Stimulated activated CD4-positive, alpha-beta T cell treated with anti-CD3 and anti-CD28 coated beads, Interleukin-4, amount 100 ng/mL, for 4 hours (primary cell): ENCODE data around the gene GNG4.
"Not testable (repeated sequence)": the region's sequence is repeated elsewhere in the genome, so short reads cannot be mapped to it uniquely, and the experiment has no call there.

Experiments
- DNase-seq, 2 experiments: peaks; one replicate each; pipeline ENCODE4 v3.0.0-alpha.2; 2020

The GNG4 gene

DNA sequence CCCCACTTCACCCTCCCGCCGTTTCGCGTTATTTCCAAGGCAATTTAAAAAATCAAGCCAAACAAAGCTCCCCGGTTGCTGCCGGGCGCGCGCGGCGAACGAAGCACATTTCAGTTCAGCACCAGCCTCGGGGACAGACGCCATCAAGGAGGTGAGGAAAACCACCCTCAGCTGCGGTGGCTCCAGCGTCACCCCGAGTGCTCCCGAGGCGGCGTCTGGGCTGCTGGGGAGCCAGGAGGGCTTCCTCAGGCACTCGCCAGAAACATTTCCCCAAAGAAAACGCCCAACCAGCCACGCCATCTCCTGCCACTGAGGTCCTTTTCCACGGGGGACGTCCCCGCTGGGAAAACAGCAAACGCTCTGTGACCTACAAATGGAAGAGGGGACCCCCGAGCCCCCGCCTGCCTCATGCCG lies 623 bp downstream of the GNG4 start:
- DNase-seq: peak; percentile 32 to 50

DNA sequence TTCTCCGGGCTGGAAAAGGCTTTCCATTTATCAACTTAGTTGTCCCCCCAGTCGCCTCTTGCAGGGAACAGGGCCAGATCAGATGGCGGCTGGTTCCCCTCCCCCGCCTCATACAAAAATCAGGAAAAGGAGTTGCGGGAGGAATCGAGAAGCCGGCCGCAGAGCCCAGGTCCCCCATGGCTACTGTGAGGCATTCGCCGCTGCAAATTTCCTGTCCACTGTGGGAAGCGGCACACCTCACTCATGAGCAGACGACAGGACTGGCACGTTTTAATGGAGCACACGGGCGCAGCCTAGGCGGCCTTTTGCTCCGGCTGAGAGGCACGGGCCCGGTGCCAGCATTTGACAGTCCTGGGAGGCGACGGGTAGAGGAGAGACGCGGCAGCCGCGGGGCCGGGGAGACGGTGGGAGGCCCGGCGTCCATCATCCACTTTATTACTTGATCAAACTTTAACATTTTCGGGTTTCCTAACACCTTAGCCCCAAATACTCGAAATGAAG lies 1.1 kb downstream of the GNG4 start:
- DNase-seq: no peak

DNA sequence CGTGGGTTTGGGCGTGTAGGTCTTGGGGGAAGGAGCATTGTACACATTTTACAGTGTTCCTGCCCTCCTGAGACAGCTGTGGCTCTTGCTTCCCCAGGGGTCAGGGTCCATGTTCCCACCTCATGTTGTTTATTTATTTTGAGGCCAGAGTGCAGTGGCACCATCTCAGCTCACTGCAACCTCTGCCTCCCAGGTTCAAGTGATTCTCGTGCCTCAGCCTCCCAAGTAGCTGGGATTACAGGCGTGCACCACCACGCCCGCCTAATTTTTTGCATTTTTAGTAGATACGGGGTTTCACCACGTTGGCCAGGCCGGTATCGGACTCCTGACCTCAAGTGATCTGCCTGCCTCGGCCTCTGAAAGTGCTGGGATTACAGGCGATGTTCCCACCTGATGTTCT lies 2.0 kb downstream of the GNG4 start:
- DNase-seq: not testable (repeated sequence)

DNA sequence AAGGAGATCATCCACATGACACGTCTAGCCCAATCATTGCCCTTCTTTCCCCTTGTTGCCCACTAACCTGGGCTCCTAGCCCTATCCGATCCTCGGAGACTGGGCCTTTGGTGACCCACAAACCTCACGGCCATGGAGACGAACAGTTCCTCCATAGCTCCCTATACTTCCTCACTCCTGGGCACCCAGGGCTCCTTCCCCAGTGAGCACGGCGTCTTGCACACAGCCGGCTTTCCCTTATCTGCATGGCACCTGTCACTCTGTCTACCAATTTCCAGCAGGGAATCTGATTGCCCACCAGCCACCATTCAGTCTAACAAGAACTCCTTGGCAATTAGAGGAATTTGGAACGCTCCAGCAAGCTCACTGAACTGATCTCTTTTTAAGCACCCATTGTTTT lies 3.1 kb downstream of the GNG4 start:
- DNase-seq: no peak

DNA sequence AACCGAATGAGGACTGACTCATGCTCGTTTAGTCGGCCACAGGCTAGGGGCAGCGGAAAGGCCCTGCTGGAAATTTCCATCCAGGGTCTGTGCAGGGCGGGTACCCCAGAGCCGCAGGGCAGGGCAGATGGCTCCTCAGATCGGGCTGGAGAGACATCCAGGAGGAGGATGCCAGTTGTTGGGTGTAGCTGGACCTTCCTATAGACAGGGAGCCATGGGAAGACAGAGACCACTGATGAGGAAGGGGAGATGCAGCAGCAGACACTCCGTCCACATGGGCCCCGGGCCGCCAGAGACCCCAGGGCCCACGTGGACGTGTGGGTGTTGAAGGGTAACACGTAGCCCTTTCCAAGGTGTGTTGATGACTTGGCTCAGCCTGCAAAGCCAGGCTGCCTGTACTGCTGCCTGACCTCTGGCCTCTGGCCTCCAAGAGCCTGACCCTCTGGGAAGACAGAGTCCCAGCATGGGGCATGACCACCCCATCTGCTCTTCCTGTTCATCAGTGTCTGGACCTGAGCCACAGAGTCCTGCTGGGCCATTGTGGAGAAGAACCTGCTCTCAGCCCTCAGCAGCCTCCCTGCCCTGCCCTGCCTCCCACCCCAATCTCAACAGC lies 4.8 kb downstream of the GNG4 start:
- DNase-seq: no peak

DNA sequence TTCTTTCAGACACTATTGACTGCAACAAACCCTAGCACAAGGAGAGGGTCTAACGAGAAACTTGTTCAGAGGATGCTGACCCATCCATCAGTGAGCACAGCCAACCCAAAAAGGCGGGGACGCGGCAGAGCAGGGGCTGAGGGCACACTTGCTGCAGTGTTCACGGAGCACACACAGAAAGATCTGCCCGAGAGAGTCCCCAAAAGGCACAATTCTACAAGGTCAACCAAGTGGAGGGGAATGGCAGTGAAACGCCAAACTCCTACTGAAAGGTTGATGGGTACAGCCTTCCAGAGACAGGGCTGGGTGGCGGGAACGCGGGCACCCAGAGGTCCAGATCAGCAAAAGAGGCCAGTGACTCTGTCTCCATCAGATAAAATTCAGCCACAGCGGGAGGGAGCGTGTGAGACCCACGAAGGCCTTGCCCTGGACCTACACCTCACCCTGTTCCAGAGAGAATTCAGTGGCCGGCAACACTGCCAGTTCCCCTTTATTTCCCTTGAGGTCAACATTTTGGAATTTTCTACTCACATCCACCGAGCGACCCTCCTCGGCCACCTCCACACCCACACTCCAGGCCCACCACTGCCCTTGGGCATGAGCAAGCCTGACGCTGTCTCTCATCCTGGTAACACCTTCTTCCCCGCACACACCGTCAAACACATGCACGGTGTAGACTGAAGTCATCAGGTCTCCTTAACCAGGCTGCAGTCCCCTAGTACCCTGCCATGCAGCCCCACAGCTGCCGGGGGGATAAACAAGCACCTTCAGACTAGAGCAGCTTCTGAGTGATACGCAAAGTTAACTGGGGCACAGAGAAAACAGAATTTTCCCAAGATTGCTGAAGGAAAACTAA lies 5.5 kb downstream of the GNG4 start:
- DNase-seq: no peak

DNA sequence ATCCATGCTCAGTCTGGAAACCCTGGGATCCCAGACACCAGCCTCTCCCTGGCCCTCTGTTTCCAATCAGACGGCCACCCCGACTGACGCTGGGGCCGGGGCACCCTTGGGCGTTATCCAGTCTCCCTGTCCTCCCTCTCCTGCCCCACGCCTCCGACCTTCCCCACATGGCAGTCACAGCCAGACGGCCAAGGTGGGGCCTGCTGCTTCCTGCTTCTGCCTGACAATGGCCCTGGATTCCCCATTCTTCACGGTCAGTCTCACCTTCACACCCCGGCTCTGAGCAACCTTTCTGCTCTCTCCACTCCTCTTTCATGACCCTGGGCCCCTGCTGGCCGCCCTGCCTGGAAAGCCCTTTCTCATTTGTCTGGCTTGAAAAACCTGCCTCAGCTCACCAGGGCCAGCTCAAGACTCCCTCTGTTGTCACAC lies 6.6 kb downstream of the GNG4 start:
- no peak for DNase-seq

DNA sequence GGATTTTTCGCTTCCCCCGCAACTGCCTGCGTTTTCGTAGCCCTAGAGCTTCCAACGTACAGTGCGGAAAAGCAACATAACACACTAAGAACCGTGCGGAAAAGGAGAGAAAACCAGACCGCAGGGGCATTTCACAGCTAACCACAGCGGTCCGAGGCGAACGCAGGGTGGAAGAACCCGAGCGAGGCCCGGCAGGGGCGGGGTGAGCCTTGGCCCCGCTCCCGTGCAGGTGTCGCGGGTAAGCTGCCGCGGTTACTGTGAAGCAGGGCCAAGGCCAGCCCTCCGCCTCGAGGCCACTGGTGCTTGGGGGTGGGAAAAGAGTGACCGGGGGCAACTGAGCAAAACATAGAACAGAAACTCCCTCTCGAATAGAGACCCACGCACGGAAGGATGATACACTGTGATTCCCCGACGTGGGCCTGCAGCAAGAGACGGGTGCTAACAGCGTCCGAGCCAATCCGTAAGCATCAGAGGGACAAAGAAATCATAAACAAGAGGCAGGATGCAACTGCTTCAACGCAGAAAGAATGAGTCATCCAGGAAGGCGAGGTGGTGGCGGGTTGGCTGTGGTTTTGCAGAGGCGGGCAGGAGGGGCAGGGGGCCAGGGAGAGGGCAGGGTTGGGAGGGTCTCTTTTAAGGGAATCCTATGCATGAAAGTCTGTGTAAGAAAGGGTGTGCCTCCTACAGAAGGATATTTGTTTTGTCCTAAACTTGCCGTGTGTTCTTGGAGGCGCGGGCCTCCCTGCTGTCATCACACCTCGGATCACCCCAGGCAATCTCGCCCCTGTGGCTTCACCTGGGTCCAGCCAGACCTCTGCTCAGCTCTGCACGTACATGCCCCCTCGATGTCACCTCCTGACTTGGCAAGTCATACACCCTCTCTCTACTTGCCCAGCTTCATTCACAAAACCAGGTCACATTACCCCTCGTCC lies 7.3 kb downstream of the GNG4 start:
- peak; percentile 42 to 63 for DNase-seq

DNA sequence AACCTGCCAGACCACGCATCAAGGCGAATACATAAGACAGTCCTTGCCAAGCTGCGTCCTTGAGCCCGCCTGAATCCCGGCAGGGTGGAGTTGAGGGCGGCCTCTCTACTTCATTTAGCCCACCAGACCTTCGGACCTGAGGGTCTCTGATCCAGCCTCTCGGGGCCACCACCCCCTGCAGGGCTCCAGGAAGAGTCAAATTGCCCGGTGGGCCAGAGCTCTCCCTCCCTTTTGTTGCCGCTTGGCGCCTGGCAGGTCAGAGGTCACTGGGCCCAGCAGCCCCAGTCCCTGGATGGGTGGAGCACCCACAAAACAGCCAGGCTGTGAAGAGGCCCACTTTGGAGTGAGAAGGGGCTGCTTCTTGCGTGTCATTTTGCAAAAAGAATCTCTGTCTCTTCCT lies 9.0 kb downstream of the GNG4 start:
- no peak for DNase-seq

DNA sequence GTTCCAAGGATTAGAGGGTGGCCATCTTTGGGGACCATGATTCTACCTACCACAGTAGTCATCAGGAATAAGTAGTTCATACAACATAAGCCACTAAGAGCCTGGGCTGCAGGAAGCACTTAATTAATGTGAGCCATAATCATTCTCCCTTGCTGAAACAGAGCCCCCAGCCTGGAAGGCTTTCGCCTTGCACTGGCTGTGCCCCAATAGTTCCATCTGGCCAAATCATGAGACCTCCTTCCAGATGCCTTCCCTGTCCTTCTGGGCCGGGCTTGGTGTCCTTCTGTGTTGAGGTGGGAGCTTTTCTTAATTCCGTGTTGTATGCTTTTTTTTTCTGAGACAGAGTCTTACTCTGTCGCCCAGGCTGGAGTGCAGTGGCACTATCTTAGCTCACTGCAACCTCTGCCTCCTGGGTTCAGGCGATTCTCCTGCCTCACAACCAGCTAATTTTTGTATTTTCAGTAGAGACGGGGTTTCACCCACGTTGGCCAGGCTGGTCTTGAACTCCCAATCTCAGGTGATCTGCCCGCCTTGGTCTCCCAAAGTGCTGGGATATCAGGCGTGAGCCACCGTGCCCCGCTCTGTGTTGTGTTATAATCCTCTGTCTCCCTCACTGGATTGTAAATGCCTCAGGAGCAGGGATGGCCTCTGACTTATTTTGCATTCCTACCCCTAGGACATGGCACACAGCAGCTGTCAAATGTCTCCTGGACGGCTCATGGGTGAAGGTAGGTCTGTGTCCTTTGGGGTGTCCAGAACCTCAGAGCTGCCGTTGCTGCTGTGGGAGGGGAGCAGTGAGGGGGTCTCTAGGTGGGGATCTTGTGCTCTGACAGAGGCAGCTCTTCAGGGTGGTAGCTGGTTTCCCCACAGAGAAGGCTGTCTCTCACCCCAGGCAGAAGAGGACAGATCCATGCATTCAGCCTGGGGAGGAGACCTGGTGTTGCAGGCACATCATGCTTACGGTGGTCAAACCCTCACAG lies 10.1 kb downstream of the GNG4 start:
- no peak for DNase-seq

DNA sequence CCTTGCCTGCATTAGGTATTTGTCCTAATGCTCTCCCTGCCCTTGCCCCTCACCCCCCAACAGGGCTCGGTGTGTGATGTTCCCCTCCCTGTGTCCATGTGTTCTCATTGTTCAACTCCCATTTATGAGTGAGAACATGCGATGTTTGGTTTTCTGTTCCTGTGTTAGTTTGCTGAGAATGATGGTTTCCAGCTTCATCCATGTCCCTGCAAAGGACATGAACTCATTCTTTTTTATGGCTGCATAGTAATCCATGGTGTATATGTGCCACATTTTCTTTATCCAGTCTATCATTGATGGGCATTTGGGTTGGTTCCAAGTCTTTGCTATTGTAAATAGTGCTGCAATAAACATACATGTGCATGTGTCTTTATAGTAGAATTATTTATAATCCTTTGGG lies 11.0 kb downstream of the GNG4 start:
- DNase-seq: not testable (repeated sequence)

DNA sequence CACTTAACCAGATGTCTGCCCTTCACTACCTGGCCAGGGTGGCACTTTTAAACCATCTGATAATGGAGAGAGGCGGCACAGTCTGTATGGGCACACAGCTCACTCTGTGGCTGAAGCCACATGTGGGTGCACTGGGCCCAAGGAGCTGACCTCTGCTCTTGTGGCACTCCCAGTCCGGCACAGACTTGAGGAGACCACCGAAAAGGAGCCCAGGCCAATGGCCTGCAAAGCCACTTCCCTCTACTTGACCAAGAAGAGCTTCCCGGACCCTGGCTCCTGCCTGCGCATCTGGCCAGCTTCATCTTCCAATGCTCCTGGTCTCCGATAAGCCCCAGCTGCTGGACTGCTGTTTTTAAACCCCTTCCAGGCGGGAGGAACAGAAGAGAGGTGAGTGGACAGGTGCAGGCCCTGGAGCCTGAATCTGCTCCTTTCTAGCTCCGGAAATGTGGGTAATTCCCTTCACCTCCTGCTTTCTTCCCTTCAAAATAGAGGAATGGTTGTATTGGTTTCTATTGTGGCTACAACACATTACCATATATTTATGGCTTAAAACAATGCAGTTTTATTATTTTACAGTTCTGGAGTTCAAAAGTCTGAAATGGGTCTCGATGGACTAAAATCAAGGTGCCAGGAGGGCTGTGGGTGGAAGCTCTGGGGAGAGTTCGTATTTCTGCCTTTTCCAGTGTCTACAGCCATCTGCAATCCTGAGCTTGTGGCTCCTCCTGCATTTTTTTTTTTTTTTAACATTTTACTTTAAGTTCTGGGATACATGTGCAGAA lies 11.6 kb downstream of the GNG4 start:
- DNase-seq: no peak

DNA sequence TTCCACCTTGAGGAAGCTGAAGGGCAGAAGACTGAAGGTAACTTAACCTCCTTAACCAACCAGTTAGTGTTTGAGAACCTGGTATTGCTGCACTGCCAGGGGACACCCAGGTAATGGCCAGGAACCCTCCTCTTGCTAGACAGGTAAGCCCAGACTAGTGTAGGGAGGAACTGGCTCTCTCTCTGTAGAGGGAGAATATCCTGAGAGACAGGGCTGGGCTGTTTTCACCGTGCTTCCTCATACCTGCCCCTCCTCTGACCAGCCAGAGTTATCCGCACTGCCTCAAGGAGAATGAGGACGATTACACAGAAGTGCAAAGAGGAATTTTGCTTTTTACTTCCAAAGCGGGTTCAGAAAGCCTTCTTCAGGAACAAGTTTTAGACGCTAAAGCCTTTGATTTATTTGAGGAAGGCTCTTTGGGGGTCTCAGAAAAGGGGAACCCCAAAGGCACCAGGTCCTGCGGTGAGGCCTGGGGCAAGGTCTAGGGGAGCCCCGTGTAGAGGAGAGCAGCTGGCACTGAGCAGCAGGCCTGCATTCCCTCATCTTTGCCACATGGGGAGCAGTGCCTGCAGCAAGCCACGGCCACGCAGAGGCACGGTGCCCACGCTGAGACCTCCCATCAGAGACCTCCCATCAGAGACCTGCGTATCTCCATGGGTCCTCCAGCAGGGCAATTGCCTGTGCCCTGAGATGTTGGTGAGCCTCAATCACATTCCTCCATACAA lies 13.5 kb downstream of the GNG4 start:
- DNase-seq: no peak

DNA sequence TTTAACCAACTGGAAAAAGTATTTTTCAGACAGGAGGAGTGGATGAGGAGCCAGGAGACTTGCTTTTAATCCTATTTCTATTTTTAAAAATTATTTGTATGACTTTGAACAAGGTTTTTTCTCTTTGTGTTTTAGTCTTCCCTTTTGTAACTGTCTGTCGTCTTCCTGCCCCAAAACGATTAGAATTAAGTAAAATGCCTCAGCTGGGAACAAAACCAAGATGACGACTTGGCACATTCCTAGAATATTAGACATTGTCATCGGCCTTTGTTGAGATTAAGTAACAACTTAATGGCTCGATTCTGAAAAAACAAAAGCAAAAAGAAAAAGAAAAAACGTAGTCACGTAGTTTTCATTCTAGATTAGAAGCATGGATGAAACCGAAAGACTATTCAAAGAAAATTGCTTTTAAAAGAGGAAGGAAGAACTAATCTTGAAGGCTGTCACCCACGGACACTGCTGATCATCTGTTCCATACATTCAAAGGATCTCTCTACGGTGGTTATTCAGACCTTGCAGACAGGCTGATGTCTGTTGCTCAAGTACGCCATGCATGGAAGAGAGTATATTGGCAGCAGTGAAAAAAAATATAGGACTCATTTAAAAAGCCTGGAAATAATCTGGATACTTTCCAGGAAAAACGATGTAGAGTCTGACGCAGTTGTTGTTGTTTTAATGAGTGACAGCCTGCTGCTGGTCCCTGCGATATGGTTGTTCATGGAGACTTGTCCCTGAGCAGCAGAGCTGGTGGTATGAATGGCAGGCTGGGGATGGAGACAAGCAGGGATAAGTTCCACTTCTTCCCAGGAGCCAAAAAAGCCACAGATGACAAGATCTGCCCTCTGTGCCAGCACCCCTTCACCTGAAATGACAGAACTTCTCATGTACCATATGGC lies 16.8 kb downstream of the GNG4 start:
- DNase-seq: no peak

DNA sequence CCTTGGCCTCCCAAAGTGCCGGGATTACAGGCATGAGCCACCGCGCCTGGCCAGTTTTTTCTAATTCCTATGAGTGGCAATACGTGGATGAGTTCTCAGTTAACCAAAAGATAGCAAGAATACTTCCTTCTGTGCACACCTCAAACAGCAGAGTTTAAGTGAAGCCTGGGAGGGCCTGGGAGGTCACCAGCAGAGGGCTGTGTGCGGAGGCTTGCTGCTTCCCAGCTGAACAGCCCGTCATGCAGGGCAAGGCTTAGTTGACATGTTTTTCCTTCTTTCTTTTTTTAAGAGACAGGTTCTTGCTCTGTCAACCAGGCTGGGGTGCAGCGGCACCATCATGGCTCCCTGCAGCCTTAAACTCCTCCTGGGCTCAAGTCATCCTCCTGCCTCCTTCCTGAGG lies 17.8 kb downstream of the GNG4 start:
- no peak for DNase-seq

DNA sequence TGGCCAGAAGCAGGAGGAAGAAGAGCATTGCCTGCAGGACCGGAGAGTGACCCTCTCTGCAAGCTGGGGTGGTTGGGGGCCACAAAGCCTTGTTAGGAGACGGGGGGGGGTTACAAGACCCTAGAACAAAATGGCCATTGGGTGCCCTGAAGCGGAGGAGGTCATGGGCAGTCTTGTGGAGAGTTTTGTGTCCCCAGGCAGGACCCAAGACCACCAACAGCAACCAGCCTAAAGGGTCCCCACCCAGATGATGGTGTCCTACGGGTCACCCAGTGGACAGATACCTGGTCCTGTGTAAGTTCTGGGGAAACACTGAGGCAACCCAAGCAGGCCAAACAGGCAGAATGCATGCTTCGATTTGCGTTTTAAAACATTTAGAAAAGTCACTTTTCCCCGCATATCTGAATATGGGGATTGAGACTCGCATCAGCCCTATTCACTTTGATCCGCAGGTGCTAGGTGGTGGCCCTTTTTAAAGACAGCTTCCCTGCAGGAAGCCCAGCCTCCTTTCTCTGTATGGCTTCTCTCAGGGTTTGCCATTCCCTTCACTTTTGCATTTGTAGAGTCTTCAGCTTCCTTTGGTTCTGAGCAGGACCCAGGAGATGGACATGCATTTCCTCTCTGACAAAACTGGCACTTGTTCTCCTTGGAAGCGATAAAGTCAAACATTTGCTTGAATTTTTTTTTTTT lies 21.1 kb downstream of the GNG4 start:
- no peak for DNase-seq

DNA sequence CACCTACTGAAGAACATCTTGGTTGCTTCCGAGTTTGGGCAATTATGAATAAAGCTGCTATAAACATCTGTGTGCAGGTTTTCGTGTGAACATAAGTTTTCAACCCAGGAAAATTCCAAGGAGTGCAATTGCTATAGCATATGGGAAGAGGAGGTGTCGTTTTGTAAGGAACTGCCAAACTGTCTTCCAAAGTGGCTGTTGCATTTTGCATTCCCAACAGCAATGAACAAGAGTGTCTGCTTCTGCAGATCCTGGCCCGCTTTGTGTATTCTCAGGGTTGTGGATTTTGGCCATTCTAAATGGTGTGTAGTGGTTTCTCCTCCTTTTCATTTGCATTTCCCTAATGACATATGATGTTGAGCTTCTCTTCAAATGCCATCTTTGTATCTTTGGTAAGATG lies 23.8 kb downstream of the GNG4 start:
- no peak for DNase-seq

DNA sequence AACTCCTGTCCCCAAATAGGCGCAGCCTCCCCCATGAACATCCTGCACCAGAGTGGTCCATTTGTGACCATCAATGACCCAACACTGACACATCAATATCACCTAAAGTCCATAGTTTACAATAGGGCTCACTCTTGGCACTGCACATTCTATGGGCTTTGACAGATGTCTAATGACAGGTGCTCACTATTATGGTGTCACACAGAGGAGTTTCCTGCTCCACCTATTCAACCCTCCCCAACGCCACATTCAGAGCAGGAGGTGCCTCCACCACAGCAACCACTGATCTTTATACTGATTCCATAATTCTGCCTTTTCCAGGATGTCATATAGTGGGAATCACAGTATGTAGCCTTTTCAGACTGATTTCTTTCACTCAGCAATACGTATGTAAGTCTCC lies 24.2 kb downstream of the GNG4 start:
- DNase-seq: no peak
